ENCODE results near the gene SUMO4. TPM values are rescaled to one million over a fixed set of nuclear protein-coding genes. Genes with fewer than 3 reads are reported as not detected.

The SUMO4 gene
- total and polyA plus RNA-seq, 3 experiments from 2014 or later: 0.48 to 3.9 (median 3.7) TPM

DNA sequence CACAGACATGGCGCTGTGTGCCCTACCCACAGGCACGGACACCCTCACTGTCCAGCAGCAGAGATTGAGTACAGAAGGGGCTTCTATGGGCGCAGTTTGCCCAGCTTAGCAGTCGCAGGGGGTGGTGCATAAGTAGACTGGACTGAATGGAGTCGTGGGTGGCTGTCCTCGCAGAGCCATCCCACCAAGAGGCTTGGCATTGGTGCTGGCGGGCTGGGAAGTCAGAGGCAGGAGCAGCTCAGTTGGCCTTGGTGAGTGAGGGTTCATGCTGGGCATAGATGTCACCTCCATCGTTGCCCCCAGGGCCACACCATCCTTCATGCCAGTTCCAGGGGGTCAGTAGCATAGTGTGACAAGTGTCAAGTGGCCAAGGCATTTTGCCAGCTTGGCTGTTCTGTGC, 25.2 kb downstream of the SUMO4 start:
- H3K4me3 Mint-ChIP-seq: no peak overlapping the region
- POLR2A ChIA-PET: no interaction called here
- H3K9me3 ChIP-seq (ENCODE audit: low read length): no peaks in the 10 kb centered on the region
- H3K36me3 ChIP-seq (ENCODE audit: insufficient read depth, low read length): no peaks in the 10 kb centered on the region
- H3K27ac ChIP-seq (ENCODE audit: low read depth, low read length): no peak overlapping the region
- H3K9me3 Mint-ChIP-seq: no peaks in the 10 kb centered on the region
- no peaks in the 10 kb centered on the region for H3K27me3 ChIP-seq (ENCODE audit: insufficient read depth, low read length, poor library complexity, severe bottlenecking)
- CTCF ChIA-PET: interaction anchor here (1.2 to 1.6 kb wide), 3 partner anchors 16 to 92 kb away, joined by 3 to 4 read pairs (median 4); no protein-coding TSS in a partner anchor
- H3K4me1 ChIP-seq (ENCODE audit: insufficient read depth, low read length): no peaks in the 10 kb centered on the region
- DNase-seq: no peak
- peaks cover 4 to 9% (median 4%) of the 10 kb centered on the region in 3 donors for H3K4me1 Mint-ChIP-seq
- H3K4me3 ChIP-seq (ENCODE audit: low read length): no peak overlapping the region
- H3K27ac Mint-ChIP-seq: no peak overlapping the region
- peaks cover 0 to 9% of the 10 kb centered on the region in 2 donors for H3K27me3 Mint-ChIP-seq
- no peaks in the 10 kb centered on the region for H3K36me3 Mint-ChIP-seq

DNA sequence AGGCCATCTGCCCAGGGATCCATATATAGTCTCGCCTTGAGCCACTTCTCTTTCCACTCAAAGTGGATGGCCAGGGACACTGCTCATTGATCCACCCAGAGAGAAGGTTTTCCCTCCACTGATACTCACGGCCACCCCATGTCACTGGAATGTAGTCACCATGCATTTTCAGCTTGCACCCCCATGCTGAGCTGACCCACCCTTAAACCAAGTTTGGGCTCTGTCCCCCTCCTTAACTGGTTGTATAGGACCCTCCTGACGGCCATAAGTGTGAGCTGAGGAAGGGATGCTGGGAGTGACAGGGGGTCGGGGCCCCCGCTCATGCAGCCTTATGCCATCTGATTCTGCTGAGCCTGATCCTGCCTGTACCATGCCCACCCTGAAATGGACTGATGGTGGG, 25.7 kb downstream of the SUMO4 start:
- H3K9me3 Mint-ChIP-seq: no peaks in the 10 kb centered on the region
- peaks cover 0 to 4% (median 0%) of the 10 kb centered on the region in 3 donors for H3K4me1 Mint-ChIP-seq
- H3K9me3 ChIP-seq (ENCODE audit: low read length): no peaks in the 10 kb centered on the region
- no peak overlapping the region for H3K4me3 Mint-ChIP-seq
- no peaks in the 10 kb centered on the region for H3K27me3 ChIP-seq (ENCODE audit: insufficient read depth, low read length, poor library complexity, severe bottlenecking)
- CTCF ChIA-PET: interaction anchor here (0.8 to 1.6 kb wide), 5 partner anchors 15 to 394 kb away, joined by 3 to 4 read pairs (median 3); no protein-coding TSS in a partner anchor
- H3K27ac Mint-ChIP-seq: peak overlapping the region in 1 of 8 donors; percentile 43
- no peak overlapping the region for H3K27ac ChIP-seq (ENCODE audit: low read depth, low read length)
- H3K36me3 ChIP-seq (ENCODE audit: insufficient read depth, low read length): no peaks in the 10 kb centered on the region
- no peaks in the 10 kb centered on the region for H3K36me3 Mint-ChIP-seq
- H3K27me3 Mint-ChIP-seq: peaks cover 0 to 6% of the 10 kb centered on the region in 2 donors
- POLR2A ChIA-PET: no interaction called here
- no peak for DNase-seq
- no peak overlapping the region for H3K4me3 ChIP-seq (ENCODE audit: low read length)
- no peaks in the 10 kb centered on the region for H3K4me1 ChIP-seq (ENCODE audit: insufficient read depth, low read length)

- H3K36me3 ChIP-seq (ENCODE audit: insufficient read depth, low read length): no peaks in the 10 kb centered on the region
- Mint-ChIP-seq H3K36me3 (no peaks in the 10 kb centered on the region), H3K27ac (no peak overlapping the region), H3K9me3 (no peaks in the 10 kb centered on the region), H3K27me3 (peaks cover 0 to 1% of the 10 kb centered on the region in 2 donors), H3K4me3 (no peak overlapping the region), H3K4me1 (peaks cover 2 to 5% (median 5%) of the 10 kb centered on the region in 3 donors)
- H3K27ac ChIP-seq (ENCODE audit: low read depth, low read length): no peak overlapping the region
- H3K4me3 ChIP-seq (ENCODE audit: low read length): no peak overlapping the region
- POLR2A ChIA-PET: interaction anchor here (0.7 kb wide), 1 partner anchor 346 kb away, joined by 3 read pairs; no protein-coding TSS in a partner anchor
- CTCF ChIA-PET: interaction anchor here (1.2 kb wide), 1 partner anchor 80 kb away, joined by 3 read pairs; no protein-coding TSS in a partner anchor
- H3K4me1 ChIP-seq (ENCODE audit: insufficient read depth, low read length): peaks cover 4% of the 10 kb centered on the region
- no peaks in the 10 kb centered on the region for H3K9me3 ChIP-seq (ENCODE audit: low read length)
- no peaks in the 10 kb centered on the region for H3K27me3 ChIP-seq (ENCODE audit: insufficient read depth, low read length, poor library complexity, severe bottlenecking)
- no peak for DNase-seq
Observed at GRCh38 chr6:149428606-149429005, 28.5 kb downstream of the SUMO4 start.

GRCh38 chr6:149429427-149430360, 29.6 kb downstream of the SUMO4 start:
- POLR2A ChIA-PET: interaction anchor here (0.7 kb wide), 1 partner anchor 393 kb away, joined by 3 read pairs; no protein-coding TSS in a partner anchor
- H3K27ac Mint-ChIP-seq: no peak overlapping the region
- Histone ChIP-seq H3K9me3 (ENCODE audit: low read length) (no peaks in the 10 kb centered on the region), H3K4me3 (ENCODE audit: low read length) (no peak overlapping the region), H3K36me3 (ENCODE audit: insufficient read depth, low read length) (no peaks in the 10 kb centered on the region), H3K4me1 (ENCODE audit: insufficient read depth, low read length) (peaks cover 4% of the 10 kb centered on the region), H3K27ac (ENCODE audit: low read depth, low read length) (no peak overlapping the region), H3K27me3 (ENCODE audit: insufficient read depth, low read length, poor library complexity, severe bottlenecking) (no peaks in the 10 kb centered on the region)
- no peak overlapping the region for H3K4me3 Mint-ChIP-seq
- no peaks in the 10 kb centered on the region for H3K36me3 Mint-ChIP-seq
- no peaks in the 10 kb centered on the region for H3K9me3 Mint-ChIP-seq
- no peak for DNase-seq
- peaks cover 0 to 1% of the 10 kb centered on the region in 2 donors for H3K27me3 Mint-ChIP-seq
- CTCF ChIA-PET: interaction anchor here (1.2 kb wide), 1 partner anchor 79 kb away, joined by 3 read pairs; no protein-coding TSS in a partner anchor
- H3K4me1 Mint-ChIP-seq: peaks cover 2 to 5% (median 5%) of the 10 kb centered on the region in 3 donors

GRCh38 chr6:149431905-149432775, 32.1 kb downstream of the SUMO4 start:
- ChIA-PET POLR2A (interaction anchor here (0.5 to 1.3 kb wide), 4 partner anchors 17 to 403 kb away, joined by 3 to 5 read pairs (median 4); no protein-coding TSS in a partner anchor), CTCF (interaction anchor here (0.6 to 4.1 kb wide), 69 partner anchors 9 to 873 kb away, joined by 3 to 57 read pairs (median 4); no protein-coding TSS in a partner anchor)
- no peaks in the 10 kb centered on the region for H3K27me3 ChIP-seq (ENCODE audit: insufficient read depth, low read length, poor library complexity, severe bottlenecking)
- H3K27ac ChIP-seq (ENCODE audit: low read depth, low read length): no peak overlapping the region
- H3K27me3 Mint-ChIP-seq: peaks cover 0 to 1% of the 10 kb centered on the region in 2 donors
- no peaks in the 10 kb centered on the region for H3K36me3 ChIP-seq (ENCODE audit: insufficient read depth, low read length)
- no peak overlapping the region for H3K4me3 ChIP-seq (ENCODE audit: low read length)
- no peaks in the 10 kb centered on the region for H3K36me3 Mint-ChIP-seq
- no peaks in the 10 kb centered on the region for H3K9me3 Mint-ChIP-seq
- DNase-seq: peak; percentile 71 to 89 (median 81)
- peaks cover 4% of the 10 kb centered on the region for H3K4me1 ChIP-seq (ENCODE audit: insufficient read depth, low read length)
- H3K4me1 Mint-ChIP-seq: peaks cover 3 to 8% (median 8%) of the 10 kb centered on the region in 3 donors
- H3K4me3 Mint-ChIP-seq: peak overlapping the region in 6 of 7 donors; percentile 19 to 82 (median 73)
- H3K27ac Mint-ChIP-seq: peak overlapping the region in 1 of 8 donors; percentile 65
- no peaks in the 10 kb centered on the region for H3K9me3 ChIP-seq (ENCODE audit: low read length)

- no peak for DNase-seq
- Histone ChIP-seq H3K27me3 (ENCODE audit: insufficient read depth, low read length, poor library complexity, severe bottlenecking) (no peaks in the 10 kb centered on the region), H3K36me3 (ENCODE audit: insufficient read depth, low read length) (no peaks in the 10 kb centered on the region), H3K27ac (ENCODE audit: low read depth, low read length) (no peak overlapping the region), H3K4me3 (ENCODE audit: low read length) (no peak overlapping the region), H3K4me1 (ENCODE audit: insufficient read depth, low read length) (peaks cover 4% of the 10 kb centered on the region), H3K9me3 (ENCODE audit: low read length) (no peaks in the 10 kb centered on the region)
- Mint-ChIP-seq H3K4me1 (peaks cover 5 to 15% (median 15%) of the 10 kb centered on the region in 3 donors), H3K27me3 (peaks cover 0 to 1% of the 10 kb centered on the region in 2 donors), H3K36me3 (no peaks in the 10 kb centered on the region), H3K9me3 (no peaks in the 10 kb centered on the region), H3K4me3 (no peak overlapping the region), H3K27ac (no peak overlapping the region)
- CTCF ChIA-PET: interaction anchor here (0.7 to 4.1 kb wide), 10 partner anchors 22 to 406 kb away, joined by 3 to 57 read pairs (median 6); no protein-coding TSS in a partner anchor
- POLR2A ChIA-PET: no interaction called here
Observed at GRCh38 chr6:149433405-149433804, 33.3 kb downstream of the SUMO4 start.

GRCh38 chr6:149433881-149434280, 33.8 kb downstream of the SUMO4 start:
- POLR2A ChIA-PET: no interaction called here
- Mint-ChIP-seq H3K4me3 (no peak overlapping the region), H3K27me3 (peaks cover 0 to 1% of the 10 kb centered on the region in 2 donors), H3K27ac (no peak overlapping the region), H3K9me3 (no peaks in the 10 kb centered on the region), H3K4me1 (peaks cover 5 to 15% (median 15%) of the 10 kb centered on the region in 3 donors), H3K36me3 (no peaks in the 10 kb centered on the region)
- H3K36me3 ChIP-seq (ENCODE audit: insufficient read depth, low read length): no peaks in the 10 kb centered on the region
- H3K27me3 ChIP-seq (ENCODE audit: insufficient read depth, low read length, poor library complexity, severe bottlenecking): no peaks in the 10 kb centered on the region
- H3K4me1 ChIP-seq (ENCODE audit: insufficient read depth, low read length): peaks cover 4% of the 10 kb centered on the region
- H3K27ac ChIP-seq (ENCODE audit: low read depth, low read length): no peak overlapping the region
- no peaks in the 10 kb centered on the region for H3K9me3 ChIP-seq (ENCODE audit: low read length)
- H3K4me3 ChIP-seq (ENCODE audit: low read length): no peak overlapping the region
- CTCF ChIA-PET: interaction anchor here (0.7 to 4.1 kb wide), 10 partner anchors 21 to 407 kb away, joined by 3 to 57 read pairs (median 6); no protein-coding TSS in a partner anchor
- no peak for DNase-seq

Measured in CD8-positive, alpha-beta memory T cell (primary cell).